Cerebellar nuclear complex (tissue), 1 donor: ENCODE results near the gene MEIOSIN.

ENCODE experiments used
- DNase-seq, 2 experiments: peaks; one replicate each; lab custom pipeline; 2025; lab: John Stamatoyannopoulos, UW

Gene MEIOSIN

GRCh38 chr19:45801603-45802175 lies 68.5 kb downstream of the MEIOSIN start:
- no peak for DNase-seq

- DNase-seq = no peak
Measured at GRCh38 chr19:45804140-45804958, 71.1 kb downstream of the MEIOSIN start.

GRCh38 chr19:45804959-45805230 lies 71.7 kb downstream of the MEIOSIN start:
- DNase-seq = no peak

- DNase-seq = no peak
Measured at GRCh38 chr19:45805719-45806118, 72.5 kb downstream of the MEIOSIN start.

- DNase-seq = no peak
Measured at GRCh38 chr19:45809643-45810159, 76.5 kb downstream of the MEIOSIN start.

- no peak for DNase-seq
Measured at GRCh38 chr19:45812297-45812696, 79.1 kb downstream of the MEIOSIN start.
